Activated naive CD8-positive, alpha-beta T cell (primary cell): ENCODE measurements around the gene TCERG1L.

ENCODE experiments used
- H3K27ac Mint-ChIP-seq: one replicate; pipeline ENCODE4 v1.8.0; 2021; ENCODE audit warnings: mixed read lengths
- H3K27me3 Mint-ChIP-seq: one replicate; pipeline ENCODE4 v1.8.0; 2021; ENCODE audit warnings: mixed read lengths
- H3K36me3 Mint-ChIP-seq: one replicate; pipeline ENCODE4 v1.8.0; 2021; ENCODE audit warnings: mixed read lengths
- H3K4me1 Mint-ChIP-seq: one replicate; pipeline ENCODE4 v1.8.0; 2021; ENCODE audit warnings: low read depth, mixed read lengths
- H3K4me3 Mint-ChIP-seq: one replicate; pipeline ENCODE4 v1.8.0; 2021; ENCODE audit warnings: mild to moderate bottlenecking, mixed read lengths
- H3K9me3 Mint-ChIP-seq: one replicate; pipeline ENCODE4 v1.8.0; 2021; ENCODE audit warnings: low read depth, mixed read lengths

The TCERG1L gene

DNA sequence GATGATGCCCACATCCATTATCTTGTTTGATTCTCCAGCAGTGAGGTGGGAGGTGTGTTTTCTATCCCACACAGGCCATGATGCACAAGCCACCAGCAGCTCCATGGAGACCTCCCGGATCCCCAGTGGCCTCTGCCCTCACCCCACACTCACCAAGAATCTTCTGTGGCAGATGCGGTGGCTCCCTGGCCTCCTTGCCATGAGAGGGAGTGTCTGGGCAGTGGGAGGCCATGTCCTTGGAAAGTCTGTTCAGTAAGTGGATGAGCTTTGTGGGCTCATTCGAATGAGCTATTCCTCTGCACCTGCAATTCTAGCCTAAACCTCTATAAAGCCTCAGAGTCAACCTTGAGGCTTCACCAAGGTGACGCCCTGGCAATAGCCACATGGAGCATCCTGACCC is 243.8 kb downstream of the TCERG1L start:
- no peaks in the 10 kb centered on the region for H3K4me1 Mint-ChIP-seq
- no peak overlapping the region for H3K27ac Mint-ChIP-seq
- no peak overlapping the region for H3K4me3 Mint-ChIP-seq
- H3K36me3 Mint-ChIP-seq: no peaks in the 10 kb centered on the region
- no peaks in the 10 kb centered on the region for H3K27me3 Mint-ChIP-seq
- H3K9me3 Mint-ChIP-seq: no peaks in the 10 kb centered on the region

DNA sequence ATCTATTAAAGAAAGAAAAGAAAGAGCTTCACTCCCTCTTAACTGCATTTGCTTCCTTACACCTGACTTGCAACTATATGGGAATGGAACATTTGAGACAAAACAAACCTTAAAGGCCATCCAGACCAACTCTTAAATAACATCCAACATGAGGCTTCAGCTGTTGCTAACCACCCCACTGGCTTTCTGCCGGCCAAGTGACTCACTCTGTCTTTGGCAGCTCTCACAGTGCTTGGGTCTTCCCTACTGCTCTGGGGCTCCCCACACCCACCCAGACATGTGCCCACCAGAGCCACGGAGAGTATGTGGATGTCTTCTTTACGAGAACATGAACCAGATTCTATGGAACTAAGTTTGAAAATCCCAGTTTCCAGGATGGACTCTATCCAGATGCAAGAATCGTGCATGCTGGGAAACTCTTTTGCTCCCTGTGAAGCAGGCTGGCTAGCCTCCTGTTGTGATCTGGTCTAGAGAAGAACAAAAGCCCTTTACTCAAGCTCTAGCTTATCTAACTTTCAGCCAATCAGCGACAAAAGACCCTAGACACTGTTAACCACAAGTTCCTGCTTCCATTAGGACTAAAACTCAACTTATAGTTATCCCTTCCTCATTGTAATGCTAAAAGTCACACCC is 245.7 kb downstream of the TCERG1L start:
- Mint-ChIP-seq H3K4me3 (no peak overlapping the region), H3K27ac (no peak overlapping the region), H3K36me3 (no peaks in the 10 kb centered on the region), H3K4me1 (no peaks in the 10 kb centered on the region), H3K27me3 (no peaks in the 10 kb centered on the region), H3K9me3 (no peaks in the 10 kb centered on the region)

DNA sequence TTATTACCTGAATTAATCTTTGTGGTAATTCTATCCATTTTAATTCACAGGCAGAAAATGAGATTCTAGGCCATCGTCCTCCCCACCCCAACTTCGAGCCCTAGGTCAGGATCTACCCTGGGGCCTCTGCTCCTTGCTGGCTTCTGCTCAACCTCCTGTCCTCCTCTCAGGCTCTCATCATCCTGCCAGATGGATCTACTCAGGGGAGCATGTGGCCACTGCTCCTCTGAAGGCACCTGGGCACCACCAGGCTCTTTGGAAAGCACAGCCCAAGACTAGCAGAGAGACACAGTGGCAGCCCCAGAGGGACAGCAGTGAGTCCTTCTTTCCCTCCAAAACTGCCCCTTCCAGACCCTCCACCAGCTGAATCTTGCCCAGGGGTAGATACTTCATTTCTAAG is 248.2 kb downstream of the TCERG1L start:
- Mint-ChIP-seq H3K4me1 (no peaks in the 10 kb centered on the region), H3K9me3 (no peaks in the 10 kb centered on the region), H3K36me3 (no peaks in the 10 kb centered on the region), H3K4me3 (no peak overlapping the region), H3K27ac (no peak overlapping the region), H3K27me3 (no peaks in the 10 kb centered on the region)

DNA sequence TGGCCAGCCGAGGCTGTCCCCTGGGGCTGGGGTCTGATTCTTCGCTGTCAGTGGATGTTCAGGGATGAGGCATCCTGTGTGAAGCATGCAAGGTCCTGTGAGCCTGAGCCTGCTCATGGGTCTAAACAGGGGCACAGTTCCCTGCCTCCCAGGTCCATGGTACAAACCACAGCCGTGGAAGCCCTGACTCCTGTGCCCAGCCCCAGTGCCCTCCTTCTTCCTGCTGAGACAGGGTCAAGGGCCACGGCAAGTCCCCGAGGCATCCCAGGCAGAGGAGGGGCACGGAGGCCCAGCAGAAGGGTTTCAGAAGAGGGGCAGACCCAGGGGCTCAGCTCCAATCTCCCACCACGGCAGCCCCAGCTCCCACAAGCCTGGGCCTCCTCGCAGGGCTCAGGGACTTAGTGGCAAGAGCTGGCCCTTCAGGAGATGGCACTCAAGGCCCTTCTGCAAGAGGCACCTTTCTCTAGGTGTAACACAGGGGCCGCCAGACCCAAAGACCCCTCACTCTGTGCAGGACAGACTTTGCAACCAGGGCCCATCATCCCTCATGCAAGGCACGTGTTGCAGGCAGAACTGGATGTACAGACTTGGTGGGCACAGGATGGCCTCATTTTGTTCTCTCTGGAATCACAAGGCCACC is 248.8 kb downstream of the TCERG1L start:
- Mint-ChIP-seq H3K36me3 (no peaks in the 10 kb centered on the region), H3K27me3 (no peaks in the 10 kb centered on the region), H3K4me3 (no peak overlapping the region), H3K27ac (no peak overlapping the region), H3K9me3 (no peaks in the 10 kb centered on the region), H3K4me1 (no peaks in the 10 kb centered on the region)

DNA sequence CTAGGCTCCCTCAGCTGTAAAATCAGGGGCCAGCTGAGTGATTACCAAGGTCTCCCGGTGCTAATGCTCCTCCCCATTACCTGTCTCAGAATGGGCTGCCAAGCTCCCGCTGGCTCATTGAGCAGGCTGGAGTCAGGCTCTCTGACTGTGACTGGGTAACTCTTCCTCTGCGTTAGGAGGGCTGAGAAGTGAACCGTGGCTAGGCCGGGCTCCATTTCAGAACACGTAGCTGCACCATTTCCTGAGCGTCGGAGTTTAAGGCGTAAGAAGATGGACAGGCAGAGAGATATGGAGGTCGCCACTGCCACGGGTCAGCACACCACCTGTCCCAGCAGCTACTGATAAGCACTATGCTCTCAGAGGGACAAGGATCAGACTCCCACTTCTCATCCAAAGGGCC is 250.3 kb downstream of the TCERG1L start:
- H3K4me1 Mint-ChIP-seq: no peaks in the 10 kb centered on the region
- no peak overlapping the region for H3K4me3 Mint-ChIP-seq
- no peak overlapping the region for H3K27ac Mint-ChIP-seq
- no peaks in the 10 kb centered on the region for H3K36me3 Mint-ChIP-seq
- H3K27me3 Mint-ChIP-seq: no peaks in the 10 kb centered on the region
- no peaks in the 10 kb centered on the region for H3K9me3 Mint-ChIP-seq

DNA sequence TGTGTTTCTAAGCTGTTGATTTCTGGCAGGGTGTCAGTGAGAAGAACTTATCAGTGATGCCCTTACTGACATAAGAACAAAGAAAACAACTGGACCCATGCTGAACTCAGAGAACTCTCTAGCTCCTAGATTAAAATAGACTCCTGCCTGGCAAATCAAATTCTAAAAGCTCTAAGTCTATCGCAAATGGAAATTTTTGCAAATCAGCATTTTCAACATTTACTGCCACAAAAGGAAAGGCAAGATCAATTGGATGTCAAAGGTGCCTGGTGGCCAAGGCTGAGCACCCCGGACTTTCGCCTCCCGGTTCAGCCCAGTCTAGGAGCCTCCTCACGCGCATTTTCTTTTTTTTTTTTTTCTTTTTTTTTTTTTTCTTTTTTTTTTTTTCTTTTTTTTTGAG is 251.6 kb downstream of the TCERG1L start:
- Mint-ChIP-seq H3K9me3 (no peaks in the 10 kb centered on the region), H3K4me1 (no peaks in the 10 kb centered on the region), H3K27me3 (no peaks in the 10 kb centered on the region), H3K36me3 (no peaks in the 10 kb centered on the region), H3K4me3 (no peak overlapping the region), H3K27ac (no peak overlapping the region)

DNA sequence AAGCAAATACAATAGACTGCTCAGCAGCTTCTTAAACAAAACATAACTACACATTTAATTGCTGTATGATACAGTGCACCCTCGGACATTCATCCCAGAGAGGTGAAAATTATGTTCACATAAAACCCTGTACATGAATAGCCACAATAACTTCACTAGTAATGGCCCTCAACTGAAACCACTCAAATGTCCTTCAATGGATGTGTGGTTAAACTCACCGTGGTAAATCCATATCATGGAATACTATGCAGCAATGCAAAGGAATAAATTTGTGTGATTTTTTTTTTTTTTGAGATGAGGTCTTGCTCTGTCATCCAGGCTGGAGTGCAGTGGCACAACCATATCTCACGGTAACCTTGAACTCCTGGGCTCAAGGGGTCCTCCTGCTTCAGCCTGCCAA is 252.7 kb downstream of the TCERG1L start:
- no peaks in the 10 kb centered on the region for H3K27me3 Mint-ChIP-seq
- H3K4me1 Mint-ChIP-seq: no peaks in the 10 kb centered on the region
- no peaks in the 10 kb centered on the region for H3K9me3 Mint-ChIP-seq
- no peaks in the 10 kb centered on the region for H3K36me3 Mint-ChIP-seq
- H3K27ac Mint-ChIP-seq: no peak overlapping the region
- H3K4me3 Mint-ChIP-seq: no peak overlapping the region

DNA sequence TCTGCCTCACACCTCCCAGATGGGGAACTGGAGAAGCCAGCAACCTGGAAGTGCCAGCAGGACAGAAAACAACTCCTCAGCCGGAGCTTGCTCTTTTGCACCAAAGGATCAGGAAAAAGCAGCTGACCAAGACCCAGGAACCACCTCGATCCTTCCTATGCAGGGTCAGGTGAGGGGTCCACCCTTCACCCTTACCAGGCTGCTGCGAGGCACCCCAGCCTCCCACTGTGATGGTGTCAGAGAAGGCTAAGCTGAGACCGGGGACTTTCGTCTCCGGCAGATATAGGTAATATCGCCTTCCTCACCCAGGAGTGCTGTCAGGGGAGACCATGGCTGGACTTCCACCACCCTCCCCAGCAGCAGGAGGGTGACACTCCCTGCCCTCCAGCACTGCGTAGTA is 254.7 kb downstream of the TCERG1L start:
- Mint-ChIP-seq H3K36me3 (no peaks in the 10 kb centered on the region), H3K27me3 (no peaks in the 10 kb centered on the region), H3K9me3 (no peaks in the 10 kb centered on the region), H3K4me1 (no peaks in the 10 kb centered on the region), H3K4me3 (no peak overlapping the region), H3K27ac (no peak overlapping the region)

DNA sequence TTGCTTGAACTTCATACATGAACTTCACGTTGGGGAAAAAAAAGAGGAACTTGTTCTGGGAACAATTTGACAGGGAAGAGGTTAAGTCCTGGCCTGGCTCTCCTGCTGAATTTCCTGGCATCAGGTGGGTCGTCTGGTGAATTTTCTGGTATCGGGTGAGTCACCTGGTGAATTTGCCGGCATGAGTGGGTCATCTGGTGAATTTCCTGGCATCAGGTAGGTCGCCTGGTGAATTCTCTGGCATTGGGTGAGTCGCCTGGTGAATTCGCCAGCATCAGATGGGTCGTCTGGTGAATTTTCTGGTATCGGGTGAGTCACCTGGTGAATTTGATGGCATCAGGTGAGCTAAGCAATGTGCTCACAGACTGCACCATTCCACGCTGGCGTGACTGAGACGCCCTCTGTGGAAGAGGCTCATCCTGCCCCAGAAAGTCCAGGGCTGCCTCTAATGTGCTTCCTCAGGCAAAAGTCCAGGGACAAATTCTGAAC is 255.4 kb downstream of the TCERG1L start:
- H3K9me3 Mint-ChIP-seq: no peaks in the 10 kb centered on the region
- H3K4me1 Mint-ChIP-seq: no peaks in the 10 kb centered on the region
- no peaks in the 10 kb centered on the region for H3K27me3 Mint-ChIP-seq
- no peaks in the 10 kb centered on the region for H3K36me3 Mint-ChIP-seq
- no peak overlapping the region for H3K4me3 Mint-ChIP-seq
- no peak overlapping the region for H3K27ac Mint-ChIP-seq

DNA sequence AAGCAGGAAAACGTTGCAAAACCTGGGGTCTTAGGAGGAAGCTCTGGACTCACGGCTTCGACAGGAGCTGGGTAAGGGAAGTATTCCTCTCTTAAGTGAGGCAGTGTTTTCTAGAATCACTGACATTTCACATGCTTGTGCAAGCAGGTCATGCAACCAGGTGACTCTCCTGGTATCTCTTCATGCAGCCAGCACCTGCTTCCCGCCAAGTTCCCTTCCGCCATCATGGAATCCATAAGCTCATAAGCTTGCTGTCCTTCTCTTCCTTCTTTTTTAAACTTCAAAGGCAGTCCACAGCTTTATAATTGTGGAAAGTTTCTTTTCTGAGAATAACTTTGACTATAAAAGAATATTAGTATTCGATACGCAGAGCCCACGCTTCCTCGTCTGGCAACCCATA is 256.1 kb downstream of the TCERG1L start:
- H3K4me3 Mint-ChIP-seq: no peak overlapping the region
- H3K9me3 Mint-ChIP-seq: no peaks in the 10 kb centered on the region
- no peaks in the 10 kb centered on the region for H3K27me3 Mint-ChIP-seq
- no peaks in the 10 kb centered on the region for H3K4me1 Mint-ChIP-seq
- no peak overlapping the region for H3K27ac Mint-ChIP-seq
- no peaks in the 10 kb centered on the region for H3K36me3 Mint-ChIP-seq

DNA sequence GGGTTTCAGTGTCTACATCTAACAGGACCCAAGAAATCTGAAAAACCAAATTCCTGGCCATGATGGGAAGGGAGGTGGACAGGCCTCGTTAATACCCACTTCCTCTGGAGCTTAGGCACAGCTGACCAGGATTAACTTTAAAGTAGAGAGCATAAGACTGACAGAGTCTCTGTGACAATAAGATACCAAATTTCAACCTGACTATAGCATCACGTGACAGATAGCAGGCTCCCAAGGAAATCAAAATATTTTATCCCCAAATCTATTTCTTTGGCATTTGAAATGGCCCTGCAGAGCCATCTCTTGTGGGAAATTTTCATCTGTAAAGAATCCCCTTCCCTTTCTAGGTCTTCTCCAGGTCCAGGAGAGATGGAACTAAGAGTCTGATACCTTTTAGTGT is 258.3 kb downstream of the TCERG1L start:
- Mint-ChIP-seq H3K27me3 (no peaks in the 10 kb centered on the region), H3K4me3 (no peak overlapping the region), H3K9me3 (no peaks in the 10 kb centered on the region), H3K27ac (no peak overlapping the region), H3K36me3 (no peaks in the 10 kb centered on the region), H3K4me1 (no peaks in the 10 kb centered on the region)

DNA sequence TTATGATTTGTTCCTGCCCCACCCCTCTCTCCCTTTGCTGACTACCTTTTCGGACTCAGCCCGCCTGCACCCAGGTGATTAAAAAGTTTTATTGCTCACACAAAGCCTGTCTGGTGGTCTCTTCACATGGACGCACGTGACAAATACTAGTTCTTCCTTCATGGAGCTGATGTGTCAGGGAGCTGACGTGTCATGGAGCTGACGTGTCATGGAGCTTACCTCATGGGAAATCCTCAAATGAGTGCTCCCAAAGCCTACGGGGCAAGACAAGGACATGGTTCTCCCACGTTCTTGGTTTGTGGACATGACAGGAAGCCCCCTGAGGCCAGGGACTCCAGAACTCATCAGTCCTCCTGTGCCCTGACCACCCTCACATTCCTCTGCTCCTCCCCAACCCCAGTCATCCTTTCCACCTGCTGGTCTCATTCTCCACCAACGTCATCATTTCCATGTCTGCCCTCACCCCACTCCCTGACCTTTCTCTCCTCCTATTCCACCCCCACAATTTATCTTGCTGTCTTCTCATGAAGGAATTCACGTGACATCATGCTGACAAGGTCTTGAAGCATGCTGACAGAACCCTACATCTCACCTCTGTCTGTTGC is 261.3 kb downstream of the TCERG1L start:
- no peak overlapping the region for H3K4me3 Mint-ChIP-seq
- no peak overlapping the region for H3K27ac Mint-ChIP-seq
- no peaks in the 10 kb centered on the region for H3K4me1 Mint-ChIP-seq
- H3K9me3 Mint-ChIP-seq: no peaks in the 10 kb centered on the region
- no peaks in the 10 kb centered on the region for H3K27me3 Mint-ChIP-seq
- no peaks in the 10 kb centered on the region for H3K36me3 Mint-ChIP-seq

DNA sequence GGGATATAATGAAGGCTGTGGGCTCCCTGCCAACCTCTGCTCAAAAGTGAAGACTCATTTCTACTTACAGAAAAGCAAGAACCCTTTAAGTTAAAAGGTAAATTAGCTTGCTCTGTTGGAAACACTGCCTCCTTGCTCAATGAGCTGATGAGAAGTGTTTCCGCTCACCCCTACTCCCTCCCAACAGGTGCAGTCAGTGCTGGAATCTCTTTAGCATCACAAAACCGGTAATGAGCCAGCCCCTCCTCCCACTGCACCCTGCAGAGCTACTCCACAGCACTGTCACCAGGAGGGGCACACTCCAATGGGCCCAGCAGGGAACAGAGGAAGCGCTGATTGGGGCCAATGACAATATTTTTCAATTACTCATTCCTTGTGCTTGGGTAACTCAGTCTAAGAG is 262.5 kb downstream of the TCERG1L start:
- no peak overlapping the region for H3K4me3 Mint-ChIP-seq
- H3K9me3 Mint-ChIP-seq: no peaks in the 10 kb centered on the region
- no peaks in the 10 kb centered on the region for H3K36me3 Mint-ChIP-seq
- no peak overlapping the region for H3K27ac Mint-ChIP-seq
- peaks cover 1% of the 10 kb centered on the region for H3K27me3 Mint-ChIP-seq
- no peaks in the 10 kb centered on the region for H3K4me1 Mint-ChIP-seq

DNA sequence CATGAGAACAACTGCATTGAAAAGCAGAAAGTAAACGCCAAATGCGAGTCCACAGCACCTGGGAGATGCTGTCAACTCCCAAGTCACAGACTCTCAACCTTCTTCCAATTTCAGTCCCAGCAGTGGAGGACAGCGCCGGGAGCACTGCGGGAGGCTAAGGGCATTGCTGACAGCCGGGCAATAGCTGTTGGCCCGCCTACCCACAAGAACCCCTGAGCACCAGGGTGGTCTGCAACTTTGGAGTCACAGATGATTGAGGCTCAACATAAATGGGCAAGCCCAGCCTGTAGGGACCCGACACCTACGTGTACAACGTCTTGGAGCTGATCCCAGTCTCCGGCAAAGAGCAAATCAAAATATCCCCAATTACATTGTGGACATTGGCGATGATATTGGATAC is 262.9 kb downstream of the TCERG1L start:
- H3K4me1 Mint-ChIP-seq: no peaks in the 10 kb centered on the region
- no peak overlapping the region for H3K27ac Mint-ChIP-seq
- no peak overlapping the region for H3K4me3 Mint-ChIP-seq
- H3K27me3 Mint-ChIP-seq: peaks cover 1% of the 10 kb centered on the region
- no peaks in the 10 kb centered on the region for H3K9me3 Mint-ChIP-seq
- no peaks in the 10 kb centered on the region for H3K36me3 Mint-ChIP-seq

DNA sequence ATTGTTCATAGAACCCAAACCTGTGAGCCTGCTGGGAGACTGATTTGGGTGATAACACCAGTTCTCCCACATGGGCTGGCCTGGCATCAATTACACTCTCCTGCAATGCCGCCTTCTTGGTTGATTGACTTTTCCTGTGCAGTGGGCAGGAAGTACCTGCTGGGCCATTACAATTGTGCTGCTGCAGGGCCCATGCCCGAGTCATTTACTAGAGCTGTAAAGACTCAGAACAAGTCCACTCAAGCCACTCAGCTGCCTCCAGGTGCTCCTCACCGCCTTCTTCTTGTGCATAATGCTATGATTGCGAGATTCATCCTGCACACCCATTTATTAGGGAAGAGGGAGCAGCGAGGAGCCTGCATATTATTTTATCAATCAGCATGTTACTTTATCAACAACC is 264.0 kb downstream of the TCERG1L start:
- H3K27ac Mint-ChIP-seq: no peak overlapping the region
- no peaks in the 10 kb centered on the region for H3K9me3 Mint-ChIP-seq
- H3K4me3 Mint-ChIP-seq: no peak overlapping the region
- H3K36me3 Mint-ChIP-seq: no peaks in the 10 kb centered on the region
- no peaks in the 10 kb centered on the region for H3K4me1 Mint-ChIP-seq
- peaks cover 1% of the 10 kb centered on the region for H3K27me3 Mint-ChIP-seq

DNA sequence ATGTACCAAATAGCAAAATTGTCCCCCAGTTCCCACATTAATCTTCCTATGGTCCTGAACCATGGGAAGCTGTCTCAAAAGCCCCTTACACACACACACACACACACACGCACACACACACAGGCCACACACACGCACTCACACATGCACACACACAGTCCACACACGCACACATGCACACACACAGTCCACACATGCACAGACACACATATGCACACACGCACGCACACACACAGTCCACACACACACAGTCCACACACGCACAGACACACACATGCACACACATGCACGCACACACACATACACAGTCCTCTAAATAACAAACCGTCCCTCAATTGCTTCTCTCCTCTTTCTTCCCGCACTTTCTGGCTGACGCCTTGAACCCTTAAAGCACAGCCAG is 265.3 kb downstream of the TCERG1L start:
- Mint-ChIP-seq H3K27ac (no peak overlapping the region), H3K4me1 (no peaks in the 10 kb centered on the region), H3K9me3 (no peaks in the 10 kb centered on the region), H3K4me3 (no peak overlapping the region), H3K27me3 (peaks cover 1% of the 10 kb centered on the region), H3K36me3 (no peaks in the 10 kb centered on the region)
